Measurements from ENCODE around the gene CDC73. TPM values are rescaled to one million over a fixed set of nuclear protein-coding genes. Genes with fewer than 3 reads are reported as not detected.
"Not testable (repeated sequence)": the region's sequence is repeated elsewhere in the genome, so short reads cannot be mapped to it uniquely, and the experiment has no call there.

Gene CDC73
- total and polyA plus RNA-seq, 11 donors = 8.3 to 57.3 (median 50.6) TPM

GRCh38 chr1:193265716-193266115 is 143.9 kb downstream of the CDC73 start:
- WGBS, 4 donors = 93 to 100% (median 95%) methylated on average over 1 of the region's 1 CpG
- TF ChIP-seq POLR2A (IDR thresholded peaks at IDR 0.05) = no peak
- TF ChIP-seq, protein P1, sequence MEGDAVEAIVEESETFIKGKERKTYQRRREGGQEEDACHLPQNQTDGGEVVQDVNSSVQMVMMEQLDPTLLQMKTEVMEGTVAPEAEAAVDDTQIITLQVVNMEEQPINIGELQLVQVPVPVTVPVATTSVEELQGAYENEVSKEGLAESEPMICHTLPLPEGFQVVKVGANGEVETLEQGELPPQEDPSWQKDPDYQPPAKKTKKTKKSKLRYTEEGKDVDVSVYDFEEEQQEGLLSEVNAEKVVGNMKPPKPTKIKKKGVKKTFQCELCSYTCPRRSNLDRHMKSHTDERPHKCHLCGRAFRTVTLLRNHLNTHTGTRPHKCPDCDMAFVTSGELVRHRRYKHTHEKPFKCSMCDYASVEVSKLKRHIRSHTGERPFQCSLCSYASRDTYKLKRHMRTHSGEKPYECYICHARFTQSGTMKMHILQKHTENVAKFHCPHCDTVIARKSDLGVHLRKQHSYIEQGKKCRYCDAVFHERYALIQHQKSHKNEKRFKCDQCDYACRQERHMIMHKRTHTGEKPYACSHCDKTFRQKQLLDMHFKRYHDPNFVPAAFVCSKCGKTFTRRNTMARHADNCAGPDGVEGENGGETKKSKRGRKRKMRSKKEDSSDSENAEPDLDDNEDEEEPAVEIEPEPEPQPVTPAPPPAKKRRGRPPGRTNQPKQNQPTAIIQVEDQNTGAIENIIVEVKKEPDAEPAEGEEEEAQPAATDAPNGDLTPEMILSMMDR (IDR thresholded peaks at IDR 0.05) = no peak
- Histone ChIP-seq H3K27ac (no peak overlapping the region), H3K4me3 (no peak overlapping the region), H3K4me1 (peaks cover 0 to 11% (median 0%) of the 10 kb centered on the region in 12 donors), H3K27me3 (no peaks in the 10 kb centered on the region), H3K9me3 (no peaks in the 10 kb centered on the region), H3K36me3 (no peaks in the 10 kb centered on the region)
- DNase-seq = no peak
- intact Hi-C loops (cut with DNase I) = no loop called here
- no peak for ATAC-seq

DNA sequence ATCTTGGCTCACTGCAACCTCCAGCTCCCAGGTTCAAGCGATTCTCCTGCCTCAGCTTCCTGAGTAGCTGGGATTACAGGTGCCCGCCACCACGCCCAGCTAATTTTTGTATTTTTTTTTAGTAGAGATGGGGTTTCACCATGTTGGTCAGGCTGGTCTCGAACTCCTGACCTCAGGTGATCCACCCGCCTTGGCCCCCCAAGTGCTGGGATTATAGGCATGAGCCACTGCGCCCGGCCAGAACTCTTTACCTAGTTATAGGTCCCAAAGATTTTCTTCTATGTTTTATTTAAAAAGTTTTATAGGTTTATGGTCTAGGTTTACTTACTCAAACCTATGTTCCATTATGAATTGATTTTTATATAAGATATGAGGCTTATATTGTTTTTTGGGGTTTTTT is 145.0 kb downstream of the CDC73 start:
- H3K27me3 ChIP-seq; H3K9me3 ChIP-seq; H3K4me1 ChIP-seq; DNase-seq; ATAC-seq; H3K4me3 ChIP-seq; intact Hi-C loops (cut with DNase I); H3K27ac ChIP-seq; H3K36me3 ChIP-seq: not testable (repeated sequence)
- 92 to 98% (median 97%) methylated on average over 7 of the region's 7 CpGs for WGBS, 4 donors

- ATAC-seq (no peak), DNase-seq (no peak)
- Histone ChIP-seq H3K4me3 (no peak overlapping the region), H3K36me3 (no peaks in the 10 kb centered on the region), H3K4me1 (no peaks in the 10 kb centered on the region), H3K27me3 (no peaks in the 10 kb centered on the region), H3K27ac (no peak overlapping the region), H3K9me3 (peaks cover 0 to 4% (median 0%) of the 10 kb centered on the region in 12 donors)
- intact Hi-C loops (cut with DNase I) = no loop called here
- no peak for TF ChIP-seq POLR2A (IDR thresholded peaks at IDR 0.05)
- TF ChIP-seq, protein P1 (IDR thresholded peaks at IDR 0.05) = no peak
- 95 to 98% (median 96%) methylated on average over 2 of the region's 2 CpGs for WGBS, 4 donors
Measured at GRCh38 chr1:193270996-193271395, 149.2 kb downstream of the CDC73 start.

DNA sequence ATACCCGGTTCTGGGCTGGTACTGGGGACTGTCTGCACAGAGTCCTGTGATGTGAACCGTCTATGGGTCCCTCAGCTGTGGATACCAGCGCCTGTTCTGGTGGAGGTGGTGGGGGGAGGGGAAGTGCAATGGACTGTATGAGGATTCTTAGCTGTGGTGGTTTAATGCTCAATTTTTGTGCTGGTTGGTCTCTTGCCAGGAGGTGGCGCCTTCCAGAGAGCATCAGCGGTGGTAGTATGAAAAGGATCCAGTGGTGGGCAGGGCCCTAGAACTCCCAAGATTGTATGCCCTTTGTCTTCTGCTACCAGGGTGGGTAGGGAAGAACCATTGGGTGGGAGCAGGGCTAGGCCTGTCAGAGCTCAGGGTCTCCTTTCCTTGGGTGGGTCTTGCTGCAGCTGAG is 153.9 kb downstream of the CDC73 start:
- intact Hi-C loops (cut with DNase I) = no loop called here
- 88 to 94% (median 91%) methylated on average over 5 of the region's 5 CpGs for WGBS, 4 donors

GRCh38 chr1:193278968-193279367 is 157.1 kb downstream of the CDC73 start:
- ATAC-seq (no peak), DNase-seq (no peak)
- Histone ChIP-seq H3K27me3 (no peaks in the 10 kb centered on the region), H3K36me3 (no peaks in the 10 kb centered on the region), H3K9me3 (peaks cover 0 to 2% (median 0%) of the 10 kb centered on the region in 12 donors), H3K27ac (no peak overlapping the region), H3K4me3 (no peak overlapping the region), H3K4me1 (no peaks in the 10 kb centered on the region)
- intact Hi-C loops (cut with DNase I) = no loop called here
- 89 to 94% (median 91%) methylated on average over 2 of the region's 2 CpGs for WGBS, 4 donors
- TF ChIP-seq POLR2A (IDR thresholded peaks at IDR 0.05) = no peak
- TF ChIP-seq, protein P1 (IDR thresholded peaks at IDR 0.05) = no peak

More for the DNA sequence above, 153.9 kb downstream of the CDC73 start:
- no peaks in the 10 kb centered on the region for H3K4me1 ChIP-seq
- DNase-seq = no peak
- no peaks in the 10 kb centered on the region for H3K27me3 ChIP-seq
- no peaks in the 10 kb centered on the region for H3K36me3 ChIP-seq
- H3K27ac ChIP-seq = no peak overlapping the region
- no peak for ATAC-seq
- H3K9me3 ChIP-seq = peaks cover 0 to 4% (median 0%) of the 10 kb centered on the region in 12 donors
- no peak overlapping the region for H3K4me3 ChIP-seq
- TF ChIP-seq, protein P1 (IDR thresholded peaks at IDR 0.05) = no peak
- no peak for TF ChIP-seq POLR2A (IDR thresholded peaks at IDR 0.05)

Data from heart left ventricle (tissue), 16 donors.